ENCODE data around the gene TMEM239. TPM values are rescaled to one million over a fixed set of nuclear protein-coding genes. Genes with fewer than 3 reads are reported as not detected.

Gene TMEM239
- total and polyA plus RNA-seq, 2 donors, result under 0.01 to 0.05 TPM

Other genes starting within 250 kb of the TMEM239 start
- gene NOP56, start 163.7 kb upstream of the TMEM239 start, total RNA-seq, result 236 TPM
- gene NOP56, start 163.7 kb upstream of the TMEM239 start, polyA plus RNA-seq, result 152 TPM
- gene IDH3B, start 152.1 kb upstream of the TMEM239 start, total RNA-seq, result 121 TPM
- 68.9 TPM for gene IDH3B, start 152.1 kb upstream of the TMEM239 start, polyA plus RNA-seq
- 2.9 TPM for gene EBF4, start 123.6 kb upstream of the TMEM239 start, total RNA-seq
- gene EBF4, start 123.6 kb upstream of the TMEM239 start, polyA plus RNA-seq, result 9.9 TPM
- gene CPXM1, start 15.7 kb upstream of the TMEM239 start, total RNA-seq, result 11.9 TPM
- gene CPXM1, start 15.7 kb upstream of the TMEM239 start, polyA plus RNA-seq, result 14.1 TPM
- gene C20orf141, start 1.4 kb upstream of the TMEM239 start, total RNA-seq, result not detected
- gene C20orf141, start 1.4 kb upstream of the TMEM239 start, polyA plus RNA-seq, result 1.3 TPM
- 25.1 TPM for gene PCED1A, start 24.3 kb downstream of the TMEM239 start, total RNA-seq
- gene PCED1A, start 24.3 kb downstream of the TMEM239 start, polyA plus RNA-seq, result 105 TPM
- 37.0 TPM for gene VPS16, start 24.4 kb downstream of the TMEM239 start, total RNA-seq
- gene VPS16, start 24.4 kb downstream of the TMEM239 start, polyA plus RNA-seq, result 93.3 TPM
- gene PTPRA, start 57.1 kb downstream of the TMEM239 start, total RNA-seq, result 55.0 TPM
- 35.5 TPM for gene PTPRA, start 57.1 kb downstream of the TMEM239 start, polyA plus RNA-seq
- 0.14 TPM for gene GNRH2, start 227.3 kb downstream of the TMEM239 start, total RNA-seq
- 0.66 TPM for gene GNRH2, start 227.3 kb downstream of the TMEM239 start, polyA plus RNA-seq
- 47.5 TPM for gene MRPS26, start 229.7 kb downstream of the TMEM239 start, total RNA-seq
- 40.5 TPM for gene MRPS26, start 229.7 kb downstream of the TMEM239 start, polyA plus RNA-seq